DOHH2 (cell line): ENCODE results near the gene PRRG4.
A peak's percentile ranks its signal among the peaks of the same experiment; 100 is the strongest.

ENCODE experiments used
- H3F3A ChIP-seq: fragments of 200-600 bp; sonication (generic), shearing (Covaris generic); 2 replicates; pipeline ENCODE4 v1.6.0; 2016; ENCODE audit warnings: antibody characterized with exemption, mild to moderate bottlenecking; ENCODE audit not compliant: control insufficient read depth, insufficient read depth
- H3K27ac ChIP-seq: fragments of 200-600 bp; sonication (generic); 2 replicates; pipeline ENCODE4 v1.5.1; 2014; ENCODE audit warnings: low read depth, mild to moderate bottlenecking, low read length, moderate library complexity
- H3K27me3 ChIP-seq: fragments of 200-600 bp; sonication (generic); 2 replicates; pipeline ENCODE4 v1.6.1; 2014; ENCODE audit warnings: mild to moderate bottlenecking, low read length, mixed read lengths; ENCODE audit not compliant: control insufficient read depth
- H3K36me3 ChIP-seq: fragments of 200-600 bp; sonication (generic); 2 replicates; pipeline ENCODE4 v1.6.1; 2014; ENCODE audit warnings: mild to moderate bottlenecking, low read length, moderate library complexity, mixed read lengths; ENCODE audit not compliant: control insufficient read depth
- H3K4me1 ChIP-seq: fragments of 200-600 bp; sonication (generic); 2 replicates; pipeline ENCODE4 v1.6.1; 2014; ENCODE audit warnings: mild to moderate bottlenecking, low read length, mixed read lengths; ENCODE audit not compliant: control insufficient read depth
- H3K4me2 ChIP-seq: fragments of 200-600 bp; sonication (generic); 2 replicates; pipeline ENCODE4 v1.6.0; 2014; ENCODE audit warnings: mild to moderate bottlenecking, low read length, moderate library complexity
- H3K4me3 ChIP-seq: fragments of 200-600 bp; sonication (generic); 2 replicates; pipeline ENCODE4 v1.5.1; 2014; ENCODE audit warnings: mild to moderate bottlenecking, low read length, mixed read lengths
- H3K79me2 ChIP-seq: fragments of 200-600 bp; sonication (generic); 2 replicates; pipeline ENCODE4 v1.6.1; 2014; ENCODE audit warnings: mild to moderate bottlenecking, low read length, mixed read lengths; ENCODE audit not compliant: control insufficient read depth
- H3K9me2 ChIP-seq: fragments of 200-600 bp; sonication (generic); replicated peaks from 2 replicates; pipeline ENCODE4 v1.6.1; 2014; ENCODE audit warnings: mild to moderate bottlenecking, low read length, mixed read lengths; ENCODE audit not compliant: control insufficient read depth
- H3K9me3 ChIP-seq: fragments of 200-600 bp; sonication (generic); 2 replicates; pipeline ENCODE4 v1.6.1; 2014; ENCODE audit warnings: antibody characterized with exemption, low read length, mixed read lengths; ENCODE audit not compliant: control insufficient read depth, insufficient read depth
- H4K20me1 ChIP-seq: fragments of 200-600 bp; sonication (generic); 2 replicates; pipeline ENCODE4 v1.6.0; 2014; ENCODE audit warnings: low read depth, mild to moderate bottlenecking, antibody characterized with exemption, low read length, moderate library complexity; ENCODE audit not compliant: control insufficient read depth, insufficient read depth
- EZH2phosphoT487 ChIP-seq: fragments of 200-600 bp; sonication (generic); IDR thresholded peaks from 2 replicates; pipeline ENCODE4 v1.6.1; 2017; ENCODE audit warnings: borderline replicate concordance, mild to moderate bottlenecking, antibody characterized with exemption, low read length, moderate library complexity, mixed read lengths
- TF ChIP-seq, protein P1 (sequence below): fragments of 200-600 bp; sonication (generic); IDR thresholded peaks from one replicate; pipeline ENCODE4 v1.5.1; 2014; ENCODE audit warnings: antibody characterized with exemption, mild to moderate bottlenecking, low read depth, low read length; ENCODE audit not compliant: poor library complexity, severe bottlenecking

Gene PRRG4

DNA sequence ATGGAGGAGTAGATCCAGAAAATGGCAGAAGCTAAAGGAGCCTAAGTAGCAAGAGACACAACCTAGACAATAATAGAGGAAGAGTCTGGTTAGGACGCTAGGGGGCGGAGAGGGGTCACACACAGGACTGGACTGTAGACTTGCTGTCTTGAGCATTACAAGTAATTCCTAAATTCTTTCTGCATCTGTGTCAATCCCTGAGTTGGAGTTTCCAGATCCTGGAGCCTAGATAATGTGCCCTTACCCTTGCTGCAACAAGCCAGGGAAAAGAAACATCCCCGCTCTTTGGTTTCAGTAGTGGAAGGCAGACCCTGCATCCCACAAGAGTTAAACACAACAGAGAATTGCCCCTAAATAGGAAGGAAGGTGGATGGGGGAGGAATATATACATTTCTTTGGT is 20.4 kb upstream of the PRRG4 start:
- Histone ChIP-seq H3K4me1 (no peaks in the 10 kb centered on the region), H4K20me1 (no peaks in the 10 kb centered on the region), H3F3A (no peaks in the 10 kb centered on the region), H3K4me3 (no peak overlapping the region), H3K4me2 (no peak overlapping the region), H3K27ac (no peak overlapping the region), H3K79me2 (no peaks in the 10 kb centered on the region), H3K36me3 (no peaks in the 10 kb centered on the region), H3K27me3 (peaks cover 12% of the 10 kb centered on the region; the same call in 1 of the 2 replicates), H3K9me2 (no peaks in the 10 kb centered on the region), H3K9me3 (no peaks in the 10 kb centered on the region)
- TF ChIP-seq EZH2phosphoT487 = no peak
- TF ChIP-seq, protein P1, sequence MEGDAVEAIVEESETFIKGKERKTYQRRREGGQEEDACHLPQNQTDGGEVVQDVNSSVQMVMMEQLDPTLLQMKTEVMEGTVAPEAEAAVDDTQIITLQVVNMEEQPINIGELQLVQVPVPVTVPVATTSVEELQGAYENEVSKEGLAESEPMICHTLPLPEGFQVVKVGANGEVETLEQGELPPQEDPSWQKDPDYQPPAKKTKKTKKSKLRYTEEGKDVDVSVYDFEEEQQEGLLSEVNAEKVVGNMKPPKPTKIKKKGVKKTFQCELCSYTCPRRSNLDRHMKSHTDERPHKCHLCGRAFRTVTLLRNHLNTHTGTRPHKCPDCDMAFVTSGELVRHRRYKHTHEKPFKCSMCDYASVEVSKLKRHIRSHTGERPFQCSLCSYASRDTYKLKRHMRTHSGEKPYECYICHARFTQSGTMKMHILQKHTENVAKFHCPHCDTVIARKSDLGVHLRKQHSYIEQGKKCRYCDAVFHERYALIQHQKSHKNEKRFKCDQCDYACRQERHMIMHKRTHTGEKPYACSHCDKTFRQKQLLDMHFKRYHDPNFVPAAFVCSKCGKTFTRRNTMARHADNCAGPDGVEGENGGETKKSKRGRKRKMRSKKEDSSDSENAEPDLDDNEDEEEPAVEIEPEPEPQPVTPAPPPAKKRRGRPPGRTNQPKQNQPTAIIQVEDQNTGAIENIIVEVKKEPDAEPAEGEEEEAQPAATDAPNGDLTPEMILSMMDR = peak; percentile 86

DNA sequence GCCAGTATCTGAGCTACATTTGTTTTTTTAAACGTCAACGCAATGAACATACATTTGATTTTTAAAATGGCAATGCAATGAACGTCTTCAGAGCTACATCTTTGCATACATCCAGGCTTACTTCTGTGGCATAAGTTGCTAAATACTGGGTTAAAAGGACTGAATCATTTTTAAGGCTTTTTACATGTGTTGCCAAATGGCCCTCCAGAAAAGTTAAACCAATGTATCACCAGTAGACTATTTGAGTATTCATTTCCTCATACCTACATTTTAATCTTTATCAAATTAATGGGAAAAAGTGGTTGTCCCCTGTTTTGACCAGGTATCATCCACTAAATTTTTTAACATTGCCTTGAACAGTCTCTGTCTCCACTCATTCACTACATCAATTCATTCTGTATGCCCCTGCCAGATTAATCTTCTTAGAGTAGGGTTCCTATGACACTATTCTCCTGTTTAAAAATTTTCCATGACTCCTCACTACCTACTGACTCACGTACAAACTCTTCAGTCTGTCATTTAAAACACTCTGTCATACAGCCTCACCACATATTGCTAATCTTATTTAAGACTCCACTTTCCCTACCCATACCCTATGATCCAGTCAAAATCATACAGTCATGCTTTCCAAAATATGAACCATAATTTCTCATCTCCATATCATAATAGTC is 12.4 kb upstream of the PRRG4 start:
- no peaks in the 10 kb centered on the region for H3K9me3 ChIP-seq
- no peaks in the 10 kb centered on the region for H3K9me2 ChIP-seq
- H3K4me3 ChIP-seq = no peak overlapping the region
- no peak overlapping the region for H3K4me2 ChIP-seq
- no peaks in the 10 kb centered on the region for H3K79me2 ChIP-seq
- no peaks in the 10 kb centered on the region for H3F3A ChIP-seq
- H3K27ac ChIP-seq = no peak overlapping the region
- no peak for TF ChIP-seq EZH2phosphoT487
- TF ChIP-seq, protein P1 = no peak
- H3K36me3 ChIP-seq = no peaks in the 10 kb centered on the region
- no peaks in the 10 kb centered on the region for H4K20me1 ChIP-seq
- H3K4me1 ChIP-seq = no peaks in the 10 kb centered on the region
- H3K27me3 ChIP-seq = no peaks in the 10 kb centered on the region; the same call in 1 of the 2 replicates

DNA sequence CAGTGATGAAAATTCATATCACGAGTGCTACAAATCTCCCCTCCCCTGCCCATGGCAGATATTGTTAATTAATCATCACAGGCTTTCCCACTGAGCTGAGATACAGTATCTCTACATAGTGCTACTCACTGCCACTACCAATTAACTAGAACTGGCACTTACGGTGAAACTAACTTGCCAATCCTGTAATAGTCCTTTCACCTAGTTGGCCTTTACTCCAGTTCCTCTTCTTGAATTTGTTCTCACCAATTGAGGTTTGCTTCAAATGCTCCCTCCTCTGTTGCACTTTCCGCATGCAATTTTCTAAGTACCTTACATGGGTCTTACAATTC is 11.9 kb upstream of the PRRG4 start:
- Histone ChIP-seq H3K27ac (no peak overlapping the region), H3K9me2 (no peaks in the 10 kb centered on the region), H3K36me3 (no peaks in the 10 kb centered on the region), H3K4me2 (no peak overlapping the region), H3K9me3 (no peaks in the 10 kb centered on the region), H4K20me1 (no peaks in the 10 kb centered on the region), H3F3A (no peaks in the 10 kb centered on the region), H3K4me3 (no peak overlapping the region), H3K27me3 (no peaks in the 10 kb centered on the region; the same call in 1 of the 2 replicates), H3K4me1 (no peaks in the 10 kb centered on the region), H3K79me2 (no peaks in the 10 kb centered on the region)
- TF ChIP-seq, protein P1 = no peak
- TF ChIP-seq EZH2phosphoT487 = no peak
